Astrocyte of the cerebellum (primary cell): ENCODE measurements around the gene SLC18A2.

Experiments used
- DNase-seq: peaks from one replicate; pipeline ENCODE4 v3.0.0-alpha.2; 2011; ENCODE audit warnings: low read depth
- H3K4me3 ChIP-seq: 2 replicates; pipeline ENCODE4 v1.5.1; 2011; ENCODE audit warnings: mild to moderate bottlenecking, low read depth, low read length, moderate library complexity
- CTCF ChIP-seq: IDR thresholded peaks from 2 replicates; pipeline ENCODE4 v1.5.1; 2012; ENCODE audit warnings: low read length, low read depth, moderate library complexity, mild to moderate bottlenecking; ENCODE audit errors: missing control alignments
- in situ Hi-C: cut with HindIII; loops from 2 replicates; pipeline ENCODE4 v1.10.0; 2017; ENCODE audit warnings: low sequenced_read_pairs

SLC18A2 gene

GRCh38 chr10:117214401-117214800 is 26.5 kb upstream of the SLC18A2 start:
- in situ Hi-C loops, result loop anchor here (25.0 kb wide), 1 partner anchor 223 kb away; no protein-coding TSS in a partner anchor
- H3K4me3 ChIP-seq, result no peak overlapping the region
- no peak for TF ChIP-seq CTCF
- DNase-seq, result no peak

- H3K4me3 ChIP-seq, result no peak overlapping the region
- DNase-seq, result no peak
- TF ChIP-seq CTCF, result no peak
- in situ Hi-C loops, result loop anchor here (5.0 to 25.0 kb wide), 2 partner anchors 112 to 222 kb away; no protein-coding TSS in a partner anchor
Measured at GRCh38 chr10:117215079-117215478, 25.8 kb upstream of the SLC18A2 start.

GRCh38 chr10:117216028-117216427 is 24.9 kb upstream of the SLC18A2 start:
- peak overlapping the region; percentile 50 for H3K4me3 ChIP-seq
- in situ Hi-C loops, result loop anchor here (5.0 to 25.0 kb wide), 2 partner anchors 111 to 221 kb away; no protein-coding TSS in a partner anchor
- no peak for TF ChIP-seq CTCF
- DNase-seq, result no peak

GRCh38 chr10:117216611-117217195 is 24.2 kb upstream of the SLC18A2 start:
- in situ Hi-C loops, result loop anchor here (5.0 to 25.0 kb wide), 2 partner anchors 111 to 221 kb away; no protein-coding TSS in a partner anchor
- peak; percentile 32 for DNase-seq
- H3K4me3 ChIP-seq, result peak overlapping the region; percentile 50
- peak; percentile 100 for TF ChIP-seq CTCF

GRCh38 chr10:117217196-117217761 is 23.6 kb upstream of the SLC18A2 start:
- in situ Hi-C loops, result loop anchor here (5.0 to 25.0 kb wide), 2 partner anchors 110 to 220 kb away; no protein-coding TSS in a partner anchor
- no peak for TF ChIP-seq CTCF
- no peak for DNase-seq
- H3K4me3 ChIP-seq, result peak overlapping the region; percentile 50

- in situ Hi-C loops, result loop anchor here (5.0 to 25.0 kb wide), 2 partner anchors 109 to 219 kb away; no protein-coding TSS in a partner anchor
- no peak overlapping the region for H3K4me3 ChIP-seq
- TF ChIP-seq CTCF, result no peak
- DNase-seq, result no peak
Measured at GRCh38 chr10:117218654-117219053, 22.3 kb upstream of the SLC18A2 start.
